ENCODE results near the gene HSPA14.
"Not testable (repeated sequence)": the region's sequence is repeated elsewhere in the genome, so short reads cannot be mapped to it uniquely, and the experiment has no call there.

HSPA14 gene

GRCh38 chr10:14810969-14811953, 26.8 kb upstream of the HSPA14 start:
- TF ChIP-seq CTCF (IDR thresholded peaks at IDR 0.05; ENCODE audit: insufficient read depth, missing control alignments) = no peak
- no peak for DNase-seq (ENCODE audit: insufficient read length, low spot score)
- FAIRE-seq = no peak

DNA sequence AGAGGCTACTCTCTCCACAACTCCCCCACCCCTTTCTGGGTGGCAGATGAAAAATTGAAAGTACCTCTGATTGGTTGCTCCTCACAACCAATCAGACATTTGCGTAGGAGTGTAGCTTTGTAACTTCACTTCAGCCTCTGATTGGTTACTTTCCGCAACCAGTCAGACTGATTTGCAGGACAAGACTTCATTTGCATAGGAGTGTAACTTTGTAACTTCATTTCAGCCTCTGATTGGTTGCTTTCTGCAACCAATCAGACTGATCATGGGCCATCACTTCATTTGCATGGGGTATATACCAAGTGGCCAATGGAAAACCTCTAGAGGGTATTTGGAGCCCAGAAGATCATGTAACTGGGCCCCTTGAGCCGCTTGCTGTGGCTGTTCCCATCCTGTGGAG, 25.8 kb upstream of the HSPA14 start:
- FAIRE-seq (no peak), DNase-seq (ENCODE audit: insufficient read length, low spot score) (no peak)
- TF ChIP-seq CTCF (IDR thresholded peaks at IDR 0.05; ENCODE audit: insufficient read depth, missing control alignments) = no peak

GRCh38 chr10:14815681-14816080, 22.4 kb upstream of the HSPA14 start:
- DNase-seq (ENCODE audit: insufficient read length, low spot score) = no peak
- TF ChIP-seq CTCF (IDR thresholded peaks at IDR 0.05; ENCODE audit: insufficient read depth, missing control alignments) = no peak
- no peak for FAIRE-seq

DNA sequence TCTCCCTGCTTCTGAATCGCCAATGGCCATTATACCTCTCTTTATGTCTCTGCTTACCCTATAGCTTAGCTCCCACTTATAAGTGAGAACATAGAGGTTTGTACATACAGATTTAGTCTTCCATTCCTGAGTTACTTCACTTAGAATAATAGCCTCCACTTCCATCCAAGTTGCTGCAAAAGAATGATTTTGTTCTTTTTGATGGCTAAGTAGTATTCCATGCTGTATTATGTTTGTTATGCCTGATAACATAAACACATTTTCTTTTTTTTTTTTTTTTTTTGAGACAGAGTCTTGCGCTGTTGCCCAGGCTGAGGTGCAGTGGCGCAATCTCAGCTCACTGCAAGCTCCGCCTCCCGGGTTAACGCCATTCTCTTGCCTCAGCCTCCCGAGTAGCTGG, 21.4 kb upstream of the HSPA14 start:
- DNase-seq (ENCODE audit: insufficient read length, low spot score); FAIRE-seq: not testable (repeated sequence)

- FAIRE-seq = no peak
- DNase-seq (ENCODE audit: insufficient read length, low spot score) = no peak
- no peak for TF ChIP-seq CTCF (IDR thresholded peaks at IDR 0.05; ENCODE audit: insufficient read depth, missing control alignments)
These were observed 17.9 kb upstream of the HSPA14 start for GRCh38 chr10:14820010-14820774.

DNA sequence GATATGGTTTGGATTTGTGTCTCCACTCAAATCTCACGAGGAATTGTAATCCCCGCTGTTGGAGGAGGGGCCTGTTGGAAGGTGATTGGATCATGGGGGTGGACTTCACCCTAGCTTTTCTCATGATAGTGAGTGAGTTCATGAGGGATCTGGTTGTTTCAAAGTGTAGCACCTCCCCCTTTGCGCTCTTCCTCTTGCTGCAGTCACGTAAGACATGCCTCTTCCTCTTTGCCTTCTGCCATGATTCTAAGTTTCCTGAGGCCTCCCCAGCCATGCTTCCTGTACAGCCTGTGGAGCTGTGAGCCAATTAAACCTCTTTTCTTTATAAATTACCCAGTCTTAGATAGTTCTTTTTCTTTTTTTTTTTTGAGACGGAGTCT, 17.3 kb upstream of the HSPA14 start:
- FAIRE-seq = no peak
- no peak for DNase-seq (ENCODE audit: insufficient read length, low spot score)
- no peak for TF ChIP-seq CTCF (IDR thresholded peaks at IDR 0.05; ENCODE audit: insufficient read depth, missing control alignments)

DNA sequence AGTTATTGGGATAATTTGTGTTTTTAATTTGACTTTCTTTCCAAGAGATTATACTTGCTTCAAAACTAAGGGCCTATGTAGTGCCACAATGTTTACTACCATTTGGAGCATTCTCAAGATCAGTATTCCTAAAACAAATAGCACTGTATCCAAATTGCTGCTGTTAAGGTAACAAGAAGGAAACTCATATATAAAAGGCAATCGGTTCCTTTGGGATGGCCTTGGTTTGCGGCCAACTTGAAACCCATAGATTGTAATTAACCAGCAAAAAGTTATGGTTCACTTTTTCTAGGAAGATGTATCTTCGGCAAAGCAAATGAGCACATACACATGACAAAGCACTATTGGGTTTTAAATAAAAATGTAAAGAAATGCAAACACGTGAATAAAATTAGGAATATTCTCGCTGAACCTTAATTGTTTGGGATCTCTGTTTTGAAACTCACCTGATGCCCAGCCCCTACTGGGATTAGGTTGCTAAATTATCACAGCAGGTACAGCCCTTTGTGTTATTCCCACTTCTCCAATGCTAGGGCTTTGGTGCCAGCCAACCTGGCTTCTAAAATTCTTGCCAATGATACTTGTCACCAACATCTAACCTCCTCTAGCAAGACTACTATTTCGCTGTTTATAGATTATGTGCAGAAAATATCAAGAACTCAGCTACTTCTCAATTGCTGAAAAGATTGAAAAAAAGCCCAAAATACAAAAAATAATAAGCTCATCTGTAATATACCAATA, 16.3 kb upstream of the HSPA14 start:
- FAIRE-seq (no peak), DNase-seq (ENCODE audit: insufficient read length, low spot score) (no peak)
- no peak for TF ChIP-seq CTCF (IDR thresholded peaks at IDR 0.05; ENCODE audit: insufficient read depth, missing control alignments)
